ENCODE data around the gene TMEM215.

DNA sequence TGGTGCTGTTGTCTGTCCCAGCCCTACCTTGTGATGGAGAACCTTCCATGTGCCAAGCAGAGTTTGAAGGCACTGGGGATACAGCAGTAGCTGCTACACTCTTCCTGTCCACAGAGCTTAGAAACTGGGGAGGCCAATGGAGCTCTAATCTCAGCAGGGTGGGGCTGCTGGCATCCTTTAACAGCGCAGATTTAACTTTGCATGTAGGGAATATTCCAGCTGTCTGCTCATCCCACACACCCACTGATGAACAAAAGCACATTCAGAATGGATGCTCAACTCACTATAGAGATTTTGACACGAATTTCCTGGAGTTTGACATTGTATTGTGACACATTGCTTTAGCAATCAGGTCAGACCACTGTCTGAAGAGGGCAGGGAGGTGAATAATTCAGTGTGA is 49.0 kb downstream of the TMEM215 start:
- TF ChIP-seq CTCF (IDR thresholded peaks at IDR 0.05; ENCODE audit: poor library complexity, severe bottlenecking) (no peak), SMC3 (conservative IDR thresholded peaks at IDR 0.05; ENCODE audit: poor library complexity) (no peak), EP300 (conservative IDR thresholded peaks at IDR 0.05; ENCODE audit: poor library complexity, severe bottlenecking) (no peak), REST (IDR thresholded peaks at IDR 0.05; ENCODE audit: borderline replicate concordance) (no peak)
